ENCODE results near the gene ACTR2. TPM values are rescaled to one million over a fixed set of nuclear protein-coding genes. Genes with fewer than 3 reads are reported as not detected.
A peak's percentile ranks its signal among the peaks of the same experiment; 100 is the strongest.

ACTR2 gene
- polyA plus RNA-seq, 1 donor from 2014 or later: 118 TPM

GRCh38 chr2:65309699-65310098 is 82.1 kb downstream of the ACTR2 start:
- TF ChIP-seq MXI1 (conservative IDR thresholded peaks at IDR 0.05; ENCODE audit: poor library complexity, severe bottlenecking): no peak
- TF ChIP-seq REST (IDR thresholded peaks at IDR 0.05; ENCODE audit: borderline replicate concordance): no peak
- no peak for TF ChIP-seq POLR2AphosphoS5 (IDR thresholded peaks at IDR 0.05)
- no peak for TF ChIP-seq RAD21 (conservative IDR thresholded peaks at IDR 0.05)
- TF ChIP-seq EP300 (conservative IDR thresholded peaks at IDR 0.05; ENCODE audit: poor library complexity, severe bottlenecking): no peak
- TF ChIP-seq EZH2 (IDR thresholded peaks at IDR 0.05; ENCODE audit: borderline replicate concordance, insufficient read depth, low read length, poor library complexity, severe bottlenecking): no peak
- TF ChIP-seq SMC3 (conservative IDR thresholded peaks at IDR 0.05; ENCODE audit: poor library complexity): no peak
- H4K20me1 ChIP-seq (ENCODE audit: insufficient read depth): no peaks in the 10 kb centered on the region

GRCh38 chr2:65311049-65311448 is 83.4 kb downstream of the ACTR2 start:
- H4K20me1 ChIP-seq (ENCODE audit: insufficient read depth): no peaks in the 10 kb centered on the region
- no peaks in the 10 kb centered on the region for H3K79me2 ChIP-seq (replicated peaks; ENCODE audit: insufficient read depth, low read length)
- no peak overlapping the region for H3K4me2 ChIP-seq (ENCODE audit: low read length)
- TF ChIP-seq CTCF (IDR thresholded peaks at IDR 0.05; ENCODE audit: poor library complexity, severe bottlenecking): no peak
- TF ChIP-seq SMC3 (conservative IDR thresholded peaks at IDR 0.05; ENCODE audit: poor library complexity): no peak
- TF ChIP-seq REST (IDR thresholded peaks at IDR 0.05; ENCODE audit: borderline replicate concordance): no peak
- TF ChIP-seq EZH2 (IDR thresholded peaks at IDR 0.05; ENCODE audit: borderline replicate concordance, insufficient read depth, low read length, poor library complexity, severe bottlenecking): no peak
- TF ChIP-seq POLR2AphosphoS5 (IDR thresholded peaks at IDR 0.05): no peak
- no peak for TF ChIP-seq RAD21 (conservative IDR thresholded peaks at IDR 0.05)
- TF ChIP-seq TAF1 (IDR thresholded peaks at IDR 0.05; ENCODE audit: low read depth): no peak
- TF ChIP-seq EP300 (conservative IDR thresholded peaks at IDR 0.05; ENCODE audit: poor library complexity, severe bottlenecking): no peak
- no peak for TF ChIP-seq MXI1 (conservative IDR thresholded peaks at IDR 0.05; ENCODE audit: poor library complexity, severe bottlenecking)
- H3K9ac ChIP-seq (ENCODE audit: low read length): no peak overlapping the region
- H3F3A ChIP-seq (ENCODE audit: insufficient read depth, low read length, poor library complexity, severe bottlenecking): no peaks in the 10 kb centered on the region
- no peak overlapping the region for H3K4me3 ChIP-seq (ENCODE audit: low read length)
- H3K9me2 ChIP-seq (ENCODE audit: insufficient read depth, low read length): no peaks in the 10 kb centered on the region
- H3K27ac ChIP-seq (ENCODE audit: low read length): peak overlapping the region; percentile 8
- peaks cover 11% of the 10 kb centered on the region for H3K36me3 ChIP-seq (ENCODE audit: insufficient read depth, low read length)
- no peaks in the 10 kb centered on the region for H3K27me3 ChIP-seq (ENCODE audit: insufficient read depth, low read depth, low read length)
- no peak overlapping the region for H2AFZ ChIP-seq (ENCODE audit: low read depth, low read length)
- H3K9me3 ChIP-seq (ENCODE audit: low read length): no peaks in the 10 kb centered on the region

More at GRCh38 chr2:65309699-65310098, 82.1 kb downstream of the ACTR2 start:
- no peaks in the 10 kb centered on the region for H3K9me3 ChIP-seq (ENCODE audit: low read length)
- no peaks in the 10 kb centered on the region for H3K9me2 ChIP-seq (ENCODE audit: insufficient read depth, low read length)
- H3K27ac ChIP-seq (ENCODE audit: low read length): no peak overlapping the region
- H3K4me3 ChIP-seq (ENCODE audit: low read length): no peak overlapping the region
- no peaks in the 10 kb centered on the region for H3K27me3 ChIP-seq (ENCODE audit: insufficient read depth, low read depth, low read length)
- H3K79me2 ChIP-seq (replicated peaks; ENCODE audit: insufficient read depth, low read length): no peaks in the 10 kb centered on the region
- H3F3A ChIP-seq (ENCODE audit: insufficient read depth, low read length, poor library complexity, severe bottlenecking): no peaks in the 10 kb centered on the region
- H2AFZ ChIP-seq (ENCODE audit: low read depth, low read length): no peak overlapping the region
- H3K36me3 ChIP-seq (ENCODE audit: insufficient read depth, low read length): peaks cover 11% of the 10 kb centered on the region
- H3K4me2 ChIP-seq (ENCODE audit: low read length): no peak overlapping the region
- no peak overlapping the region for H3K9ac ChIP-seq (ENCODE audit: low read length)
